Measurements from ENCODE around the gene PLEKHM3.

The PLEKHM3 gene

DNA sequence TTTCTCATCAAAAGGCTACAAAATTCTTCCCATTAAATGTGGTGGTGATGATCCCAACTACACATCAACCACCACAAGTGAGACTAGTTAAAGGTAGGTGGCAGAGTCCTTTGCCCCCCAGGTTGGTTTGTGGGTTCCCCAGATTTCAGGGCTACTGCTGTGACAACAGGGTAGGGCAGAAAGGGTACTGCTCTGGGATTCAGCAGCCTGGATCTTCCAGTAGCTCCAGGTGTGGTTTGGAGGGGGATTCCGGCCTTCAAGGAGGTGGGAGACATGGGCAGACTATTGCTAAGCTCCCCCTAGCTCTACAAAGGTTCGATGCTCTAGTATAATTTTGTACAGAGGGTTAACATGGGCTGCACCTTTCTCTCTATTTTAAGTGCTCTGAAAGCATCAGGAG lies 180.7 kb downstream of the PLEKHM3 start:
- TF ChIP-seq, protein P1, sequence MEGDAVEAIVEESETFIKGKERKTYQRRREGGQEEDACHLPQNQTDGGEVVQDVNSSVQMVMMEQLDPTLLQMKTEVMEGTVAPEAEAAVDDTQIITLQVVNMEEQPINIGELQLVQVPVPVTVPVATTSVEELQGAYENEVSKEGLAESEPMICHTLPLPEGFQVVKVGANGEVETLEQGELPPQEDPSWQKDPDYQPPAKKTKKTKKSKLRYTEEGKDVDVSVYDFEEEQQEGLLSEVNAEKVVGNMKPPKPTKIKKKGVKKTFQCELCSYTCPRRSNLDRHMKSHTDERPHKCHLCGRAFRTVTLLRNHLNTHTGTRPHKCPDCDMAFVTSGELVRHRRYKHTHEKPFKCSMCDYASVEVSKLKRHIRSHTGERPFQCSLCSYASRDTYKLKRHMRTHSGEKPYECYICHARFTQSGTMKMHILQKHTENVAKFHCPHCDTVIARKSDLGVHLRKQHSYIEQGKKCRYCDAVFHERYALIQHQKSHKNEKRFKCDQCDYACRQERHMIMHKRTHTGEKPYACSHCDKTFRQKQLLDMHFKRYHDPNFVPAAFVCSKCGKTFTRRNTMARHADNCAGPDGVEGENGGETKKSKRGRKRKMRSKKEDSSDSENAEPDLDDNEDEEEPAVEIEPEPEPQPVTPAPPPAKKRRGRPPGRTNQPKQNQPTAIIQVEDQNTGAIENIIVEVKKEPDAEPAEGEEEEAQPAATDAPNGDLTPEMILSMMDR (IDR thresholded peaks at IDR 0.05; ENCODE audit: low read depth, low read length) = no peak
- in situ Hi-C loops (cut with HindIII; ENCODE audit: low sequenced_read_pairs) = no loop called here
- DNase-seq (ENCODE audit: low read depth, low spot score) = no peak
- H3K4me3 ChIP-seq (ENCODE audit: low read depth, low read length) = no peak overlapping the region

DNA sequence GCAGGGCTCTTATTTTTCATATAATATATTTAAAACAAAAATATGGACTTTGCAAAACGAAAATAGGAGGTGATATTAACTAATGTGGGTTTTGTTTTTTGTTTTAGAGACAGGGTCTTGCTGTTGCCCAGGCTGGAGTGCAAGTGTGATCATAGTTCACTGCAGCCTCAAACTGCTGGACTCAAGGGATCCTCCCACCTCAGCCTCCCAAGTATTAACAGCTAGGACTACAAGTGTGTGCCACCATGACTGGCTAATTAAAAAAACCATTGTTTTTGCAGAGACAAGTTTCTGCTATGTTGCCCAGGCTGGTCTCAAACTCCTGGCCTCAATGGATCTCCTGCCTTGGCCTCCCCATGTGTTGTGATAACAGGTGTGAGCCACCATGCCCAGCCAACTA lies 185.2 kb downstream of the PLEKHM3 start:
- TF ChIP-seq, protein P1 (IDR thresholded peaks at IDR 0.05; ENCODE audit: low read depth, low read length) = no peak
- DNase-seq (ENCODE audit: low read depth, low spot score) = no peak
- in situ Hi-C loops (cut with HindIII; ENCODE audit: low sequenced_read_pairs) = no loop called here
- no peak overlapping the region for H3K4me3 ChIP-seq (ENCODE audit: low read depth, low read length)

DNA sequence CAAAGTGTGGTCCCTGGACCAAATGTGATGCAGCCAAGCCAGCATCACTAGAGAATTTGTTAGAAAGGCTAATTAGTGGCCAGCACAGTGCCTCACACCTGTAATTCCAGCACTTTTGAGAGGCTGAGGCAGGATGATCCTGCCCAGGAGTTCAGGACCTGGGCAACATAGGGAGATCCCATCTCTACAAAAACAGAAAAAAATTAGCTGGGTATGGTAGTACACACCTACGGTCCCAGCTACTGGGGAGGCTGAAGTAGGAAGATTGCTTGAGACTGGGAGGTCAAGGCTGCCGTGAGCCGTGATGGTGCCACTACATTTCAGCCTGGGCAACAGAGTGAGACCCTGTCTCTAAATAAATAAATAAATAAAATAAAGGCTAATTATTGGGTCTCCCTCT lies 185.8 kb downstream of the PLEKHM3 start:
- in situ Hi-C loops (cut with HindIII; ENCODE audit: low sequenced_read_pairs) = no loop called here
- DNase-seq (ENCODE audit: low read depth, low spot score) = no peak
- H3K4me3 ChIP-seq (ENCODE audit: low read depth, low read length) = no peak overlapping the region
- TF ChIP-seq, protein P1 (IDR thresholded peaks at IDR 0.05; ENCODE audit: low read depth, low read length) = no peak

DNA sequence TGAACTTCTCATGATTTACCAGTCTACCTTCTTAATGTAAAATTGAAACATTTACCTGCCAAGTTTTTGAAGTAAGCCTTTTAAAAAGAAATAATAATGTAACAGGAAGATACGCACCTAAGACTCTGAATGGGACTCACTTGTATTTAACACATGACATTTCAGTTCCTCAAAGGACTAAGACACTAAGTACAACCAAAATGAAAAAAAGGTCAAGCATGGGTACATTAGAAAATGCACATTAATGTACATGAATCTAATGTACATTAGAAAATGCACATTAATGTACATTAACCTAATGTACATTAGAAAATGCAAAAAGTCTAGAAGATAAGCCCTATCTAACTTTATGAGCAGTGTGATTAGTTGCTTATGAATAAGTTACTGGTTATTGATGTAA lies 186.3 kb downstream of the PLEKHM3 start:
- in situ Hi-C loops (cut with HindIII; ENCODE audit: low sequenced_read_pairs) = no loop called here
- no peak overlapping the region for H3K4me3 ChIP-seq (ENCODE audit: low read depth, low read length)
- TF ChIP-seq, protein P1 (IDR thresholded peaks at IDR 0.05; ENCODE audit: low read depth, low read length) = no peak
- DNase-seq (ENCODE audit: low read depth, low spot score) = no peak

DNA sequence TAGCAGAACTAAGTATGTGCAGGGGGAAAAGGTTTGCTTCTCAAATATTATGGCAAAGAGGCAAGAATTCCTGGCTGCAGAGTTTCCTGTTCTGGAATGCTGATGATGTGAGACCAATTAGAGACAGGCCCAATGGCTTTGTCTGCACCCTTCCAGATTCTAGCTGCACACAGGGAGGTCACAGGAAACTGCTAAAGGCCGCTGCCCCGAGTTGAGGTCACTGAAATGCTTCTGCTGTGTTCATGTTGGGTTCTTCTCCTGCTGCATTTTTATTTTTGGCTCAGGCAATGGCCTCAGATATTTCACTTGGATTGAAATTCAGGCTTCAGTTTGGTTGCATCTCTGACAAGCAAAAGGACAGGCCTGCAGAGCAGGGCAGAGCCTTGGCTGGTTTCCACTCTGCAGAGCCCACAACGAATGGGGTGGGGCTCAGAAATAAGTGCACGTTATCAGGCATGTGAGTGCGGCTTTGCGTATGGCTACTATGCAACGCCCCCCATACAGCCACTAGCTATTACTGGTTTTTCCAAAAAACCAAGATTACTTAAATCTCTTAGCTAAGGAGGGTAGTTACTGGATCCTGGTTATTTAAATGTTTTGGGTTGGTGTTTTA lies 188.7 kb downstream of the PLEKHM3 start:
- H3K4me3 ChIP-seq (ENCODE audit: low read depth, low read length) = no peak overlapping the region
- TF ChIP-seq, protein P1 (IDR thresholded peaks at IDR 0.05; ENCODE audit: low read depth, low read length) = no peak
- DNase-seq (ENCODE audit: low read depth, low spot score) = no peak
- in situ Hi-C loops (cut with HindIII; ENCODE audit: low sequenced_read_pairs) = no loop called here

DNA sequence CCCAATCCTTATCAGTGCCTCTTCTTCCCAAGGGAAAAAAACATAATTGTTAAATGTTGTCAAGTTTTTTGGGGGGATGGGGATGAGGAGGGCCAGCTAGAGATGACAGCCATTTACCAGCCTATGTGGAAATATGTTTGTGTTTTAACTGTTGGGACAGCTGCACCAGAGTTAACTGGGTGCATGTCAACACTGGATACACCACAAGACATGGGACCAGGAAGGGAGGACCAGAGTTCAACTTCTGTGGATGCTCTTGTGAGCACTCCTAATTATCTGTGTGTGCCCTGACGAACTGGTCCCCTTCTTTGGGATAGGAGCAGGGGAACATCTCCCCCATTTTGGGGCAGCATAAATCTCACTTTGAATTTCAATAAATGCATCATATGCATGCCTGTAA lies 189.5 kb downstream of the PLEKHM3 start:
- no peak for DNase-seq (ENCODE audit: low read depth, low spot score)
- TF ChIP-seq, protein P1 (IDR thresholded peaks at IDR 0.05; ENCODE audit: low read depth, low read length) = no peak
- in situ Hi-C loops (cut with HindIII; ENCODE audit: low sequenced_read_pairs) = no loop called here
- no peak overlapping the region for H3K4me3 ChIP-seq (ENCODE audit: low read depth, low read length)

All from astrocyte of the spinal cord (primary cell).